Measurements from ENCODE around the gene KASH5.

DNA sequence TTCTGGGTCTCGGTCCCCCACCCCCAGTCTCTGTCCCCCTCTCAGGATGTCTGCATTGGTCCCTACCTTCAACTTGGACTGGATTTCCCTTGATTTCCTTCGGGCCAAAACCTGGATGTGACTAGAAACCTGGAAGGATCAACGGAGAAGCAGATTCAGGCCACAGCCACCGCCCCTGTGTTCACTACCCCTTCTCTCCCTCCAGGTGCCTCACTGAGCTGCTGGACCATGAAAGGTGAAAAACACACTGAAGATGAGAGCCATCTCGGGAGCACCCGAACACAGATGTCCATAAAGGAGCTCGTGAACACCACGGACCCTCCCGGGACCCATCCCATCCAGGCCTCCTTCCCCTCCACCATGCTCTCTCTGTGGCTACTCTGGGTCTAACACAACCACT is 30.9 kb upstream of the KASH5 start:
- TF ChIP-seq, protein P1, sequence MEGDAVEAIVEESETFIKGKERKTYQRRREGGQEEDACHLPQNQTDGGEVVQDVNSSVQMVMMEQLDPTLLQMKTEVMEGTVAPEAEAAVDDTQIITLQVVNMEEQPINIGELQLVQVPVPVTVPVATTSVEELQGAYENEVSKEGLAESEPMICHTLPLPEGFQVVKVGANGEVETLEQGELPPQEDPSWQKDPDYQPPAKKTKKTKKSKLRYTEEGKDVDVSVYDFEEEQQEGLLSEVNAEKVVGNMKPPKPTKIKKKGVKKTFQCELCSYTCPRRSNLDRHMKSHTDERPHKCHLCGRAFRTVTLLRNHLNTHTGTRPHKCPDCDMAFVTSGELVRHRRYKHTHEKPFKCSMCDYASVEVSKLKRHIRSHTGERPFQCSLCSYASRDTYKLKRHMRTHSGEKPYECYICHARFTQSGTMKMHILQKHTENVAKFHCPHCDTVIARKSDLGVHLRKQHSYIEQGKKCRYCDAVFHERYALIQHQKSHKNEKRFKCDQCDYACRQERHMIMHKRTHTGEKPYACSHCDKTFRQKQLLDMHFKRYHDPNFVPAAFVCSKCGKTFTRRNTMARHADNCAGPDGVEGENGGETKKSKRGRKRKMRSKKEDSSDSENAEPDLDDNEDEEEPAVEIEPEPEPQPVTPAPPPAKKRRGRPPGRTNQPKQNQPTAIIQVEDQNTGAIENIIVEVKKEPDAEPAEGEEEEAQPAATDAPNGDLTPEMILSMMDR (conservative IDR thresholded peaks at IDR 0.05; ENCODE audit: low read depth in 2 of 2): no peak
- TF ChIP-seq CREB1 (CRISPR knock-in tag; IDR thresholded peaks at IDR 0.05; ENCODE audit: low read depth) (no peak), EZH2 (IDR thresholded peaks at IDR 0.05; ENCODE audit: low read depth, unreplicated experiment) (no peak), ZNF331 (CRISPR knock-in tag; IDR thresholded peaks at IDR 0.05; ENCODE audit: low read depth) (no peak), POLR2AphosphoS5 (IDR thresholded peaks at IDR 0.05; ENCODE audit: low read depth) (no peak), STAT1 (IDR thresholded peaks at IDR 0.05; ENCODE audit: unreplicated experiment) (no peak), EZH2phosphoT487 (IDR thresholded peaks at IDR 0.05; ENCODE audit: unreplicated experiment) (no peak), JUNB (IDR thresholded peaks at IDR 0.05; ENCODE audit: unreplicated experiment) (no peak), NANOG (IDR thresholded peaks at IDR 0.05; ENCODE audit: borderline replicate concordance) (no peak), ZNF114 (CRISPR knock-in tag; IDR thresholded peaks at IDR 0.05) (no peak)
- TF ChIP-seq, protein P2, sequence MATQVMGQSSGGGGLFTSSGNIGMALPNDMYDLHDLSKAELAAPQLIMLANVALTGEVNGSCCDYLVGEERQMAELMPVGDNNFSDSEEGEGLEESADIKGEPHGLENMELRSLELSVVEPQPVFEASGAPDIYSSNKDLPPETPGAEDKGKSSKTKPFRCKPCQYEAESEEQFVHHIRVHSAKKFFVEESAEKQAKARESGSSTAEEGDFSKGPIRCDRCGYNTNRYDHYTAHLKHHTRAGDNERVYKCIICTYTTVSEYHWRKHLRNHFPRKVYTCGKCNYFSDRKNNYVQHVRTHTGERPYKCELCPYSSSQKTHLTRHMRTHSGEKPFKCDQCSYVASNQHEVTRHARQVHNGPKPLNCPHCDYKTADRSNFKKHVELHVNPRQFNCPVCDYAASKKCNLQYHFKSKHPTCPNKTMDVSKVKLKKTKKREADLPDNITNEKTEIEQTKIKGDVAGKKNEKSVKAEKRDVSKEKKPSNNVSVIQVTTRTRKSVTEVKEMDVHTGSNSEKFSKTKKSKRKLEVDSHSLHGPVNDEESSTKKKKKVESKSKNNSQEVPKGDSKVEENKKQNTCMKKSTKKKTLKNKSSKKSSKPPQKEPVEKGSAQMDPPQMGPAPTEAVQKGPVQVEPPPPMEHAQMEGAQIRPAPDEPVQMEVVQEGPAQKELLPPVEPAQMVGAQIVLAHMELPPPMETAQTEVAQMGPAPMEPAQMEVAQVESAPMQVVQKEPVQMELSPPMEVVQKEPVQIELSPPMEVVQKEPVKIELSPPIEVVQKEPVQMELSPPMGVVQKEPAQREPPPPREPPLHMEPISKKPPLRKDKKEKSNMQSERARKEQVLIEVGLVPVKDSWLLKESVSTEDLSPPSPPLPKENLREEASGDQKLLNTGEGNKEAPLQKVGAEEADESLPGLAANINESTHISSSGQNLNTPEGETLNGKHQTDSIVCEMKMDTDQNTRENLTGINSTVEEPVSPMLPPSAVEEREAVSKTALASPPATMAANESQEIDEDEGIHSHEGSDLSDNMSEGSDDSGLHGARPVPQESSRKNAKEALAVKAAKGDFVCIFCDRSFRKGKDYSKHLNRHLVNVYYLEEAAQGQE (IDR thresholded peaks at IDR 0.05; ENCODE audit: unreplicated experiment): no peak
- TF ChIP-seq, protein P3, sequence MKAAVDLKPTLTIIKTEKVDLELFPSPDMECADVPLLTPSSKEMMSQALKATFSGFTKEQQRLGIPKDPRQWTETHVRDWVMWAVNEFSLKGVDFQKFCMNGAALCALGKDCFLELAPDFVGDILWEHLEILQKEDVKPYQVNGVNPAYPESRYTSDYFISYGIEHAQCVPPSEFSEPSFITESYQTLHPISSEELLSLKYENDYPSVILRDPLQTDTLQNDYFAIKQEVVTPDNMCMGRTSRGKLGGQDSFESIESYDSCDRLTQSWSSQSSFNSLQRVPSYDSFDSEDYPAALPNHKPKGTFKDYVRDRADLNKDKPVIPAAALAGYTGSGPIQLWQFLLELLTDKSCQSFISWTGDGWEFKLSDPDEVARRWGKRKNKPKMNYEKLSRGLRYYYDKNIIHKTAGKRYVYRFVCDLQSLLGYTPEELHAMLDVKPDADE (IDR thresholded peaks at IDR 0.05): no peak

All from GM23338 (cell line).